SK-N-MC (cell line): ENCODE data around the gene PRR23E.

Experiments
- EZH2 ChIP-seq: fragments of 200-600 bp; sonication (generic); IDR thresholded peaks from one replicate; pipeline ENCODE4 v1.6.1; 2017; ENCODE audit warnings: antibody characterized with exemption
- FOXP2 ChIP-seq: optimal IDR thresholded peaks from 2 replicates; pipeline ENCODE3; 2011; ENCODE audit warnings: mild to moderate bottlenecking, moderate library complexity; ENCODE audit not compliant: insufficient read depth; ENCODE audit errors: extremely low read length, control extremely low read depth
- POLR2AphosphoS5 ChIP-seq: IDR thresholded peaks from 2 replicates; pipeline ENCODE4 v1.6.1; 2012; ENCODE audit warnings: mild to moderate bottlenecking, low read depth, low read length, borderline replicate concordance

DNA sequence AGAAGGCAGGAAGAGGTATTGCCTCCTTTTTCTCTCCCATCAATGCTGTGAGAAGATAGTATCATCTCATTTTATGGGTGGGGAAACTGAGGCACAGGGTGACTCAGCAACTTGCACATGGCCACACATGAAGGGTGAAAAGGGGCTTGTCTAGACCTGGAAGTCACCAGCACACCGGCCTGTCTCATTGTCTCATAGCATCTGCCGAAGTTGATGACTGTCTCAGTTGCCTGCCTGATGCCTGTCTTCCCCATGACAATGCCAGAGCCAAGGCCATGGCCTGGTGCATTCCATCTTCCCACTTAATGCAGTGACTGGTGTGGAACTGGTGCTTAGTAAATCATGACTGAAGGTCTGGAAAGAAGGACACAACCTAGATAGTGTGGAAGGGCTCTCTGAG lies 27.9 kb upstream of the PRR23E start:
- TF ChIP-seq EZH2 (no peak), POLR2AphosphoS5 (no peak), FOXP2 (no peak)
